Testis (tissue), 3 donors: Measurements from ENCODE around the gene SNED1. TPM values are rescaled to one million over a fixed set of nuclear protein-coding genes. Genes with fewer than 3 reads are reported as not detected.

Experiments used
- DNase-seq: peaks from one replicate; pipeline ENCODE4 v3.0.0-alpha.2; 2019
- H3K27ac ChIP-seq, 2 donors: fragments of 200-600 bp; sonication (generic); one replicate each; pipeline ENCODE4 v1.5.1; 2019
- H3K27me3 ChIP-seq: fragments of 200-600 bp; sonication (generic); one replicate; pipeline ENCODE4 v1.5.1; 2019
- H3K36me3 ChIP-seq: fragments of 200-600 bp; sonication (generic); one replicate; pipeline ENCODE4 v1.5.1; 2017; ENCODE audit warnings: low read depth; ENCODE audit errors: missing control alignments
- H3K4me1 ChIP-seq: fragments of 200-600 bp; sonication (generic); one replicate; pipeline ENCODE4 v1.5.1; 2019
- H3K4me3 ChIP-seq, 2 donors: fragments of 200-600 bp; sonication (generic); one replicate each; pipeline ENCODE4 v1.5.1; 2017 to 2019
- H3K9me3 ChIP-seq: fragments of 200-600 bp; sonication (generic); one replicate; pipeline ENCODE4 v1.5.1; 2017
- CTCF ChIP-seq, 3 experiments: fragments of 450-650 bp in 2 of 3; fragments of 200-600 bp in 1 of 3; sonication (generic) in 1 of 3; IDR thresholded peaks; one replicate each; pipeline ENCODE4 v1.5.1; 2016 to 2019; ENCODE audit warnings: antibody characterized with exemption in 3 of 3, mild to moderate bottlenecking in 2 of 3, moderate library complexity in 1 of 3
- POLR2A ChIP-seq: fragments of 450-650 bp; IDR thresholded peaks from one replicate; pipeline ENCODE4 v1.6.1; 2017; ENCODE audit warnings: antibody characterized with exemption, mild to moderate bottlenecking, moderate library complexity
- WGBS, 2 donors: methylation state at CpG; one replicate each; pipeline ENCODE4 v1.1.5; 2018; 5-methylcytosine and 5-hydroxymethylcytosine counted together
- intact Hi-C: fragments of 100-400 bp; cut with DNase I; formaldehyde crosslinking; loops from one replicate; pipeline ENCODE4 v1.15.1; 2023; ENCODE audit warnings: low total_unique reads
- polyA plus RNA-seq: library from polyadenylated mRNA; stranded (reverse); fragments of 350-450 nt; fragmentation: Illumina TruSeq; extraction: RNeasy Lipid Tissue Mini Kit (QIAGEN cat#74804); gene quantifications from one replicate; pipeline ENCODE4 v1.2.3, GENCODE V29; 2014; ENCODE audit warnings: low read depth, low replicate concordance; ENCODE audit not compliant: insufficient read depth
- total RNA-seq, 2 donors: library from RNA; depleted of rRNA; stranded (reverse); fragments of >200 nt; gene quantifications; one replicate each; pipeline ENCODE4 v1.2.3, GENCODE V29; 2016

Gene SNED1
- total and polyA plus RNA-seq, 3 donors from 2014 or later = 15.8 to 107 (median 82.7) TPM

GRCh38 chr2:241035818-241036396, 37.5 kb downstream of the SNED1 start:
- no peaks in the 10 kb centered on the region for H3K36me3 ChIP-seq
- DNase-seq = no peak
- no peaks in the 10 kb centered on the region for H3K4me1 ChIP-seq
- no peaks in the 10 kb centered on the region for H3K9me3 ChIP-seq
- no peak for TF ChIP-seq CTCF (IDR thresholded peaks at IDR 0.05)
- TF ChIP-seq POLR2A = no peak
- H3K4me3 ChIP-seq = no peak overlapping the region
- H3K27ac ChIP-seq = no peak overlapping the region
- 46 to 50% methylated on average over 19 to 32 of the region's 39 CpGs for WGBS, 2 donors
- intact Hi-C loops = no loop called here
- H3K27me3 ChIP-seq = no peaks in the 10 kb centered on the region

GRCh38 chr2:241036397-241036963, 38.1 kb downstream of the SNED1 start:
- Histone ChIP-seq H3K36me3 (no peaks in the 10 kb centered on the region), H3K27ac (no peak overlapping the region), H3K4me3 (no peak overlapping the region), H3K27me3 (no peaks in the 10 kb centered on the region), H3K9me3 (no peaks in the 10 kb centered on the region), H3K4me1 (no peaks in the 10 kb centered on the region)
- DNase-seq = no peak
- TF ChIP-seq CTCF (IDR thresholded peaks at IDR 0.05) (no peak), POLR2A (no peak)
- intact Hi-C loops = no loop called here
- WGBS, 2 donors = 51 to 60% methylated on average over 7 to 36 of the region's 36 CpGs

GRCh38 chr2:241036964-241037421, 38.6 kb downstream of the SNED1 start:
- no peak overlapping the region for H3K4me3 ChIP-seq
- H3K27me3 ChIP-seq = no peaks in the 10 kb centered on the region
- no peak overlapping the region for H3K27ac ChIP-seq
- 83 to 91% methylated on average over 4 to 18 of the region's 18 CpGs for WGBS, 2 donors
- no peak for TF ChIP-seq CTCF (IDR thresholded peaks at IDR 0.05)
- no peak for TF ChIP-seq POLR2A
- intact Hi-C loops = no loop called here
- no peaks in the 10 kb centered on the region for H3K36me3 ChIP-seq
- no peaks in the 10 kb centered on the region for H3K9me3 ChIP-seq
- H3K4me1 ChIP-seq = no peaks in the 10 kb centered on the region
- DNase-seq = no peak

- no peak overlapping the region for H3K27ac ChIP-seq
- no peak for DNase-seq
- 91 to 96% methylated on average over 5 to 9 of the region's 9 CpGs for WGBS, 2 donors
- no peaks in the 10 kb centered on the region for H3K9me3 ChIP-seq
- intact Hi-C loops = no loop called here
- no peak overlapping the region for H3K4me3 ChIP-seq
- TF ChIP-seq CTCF (IDR thresholded peaks at IDR 0.05) (no peak), POLR2A (no peak)
- no peaks in the 10 kb centered on the region for H3K36me3 ChIP-seq
- H3K27me3 ChIP-seq = no peaks in the 10 kb centered on the region
- H3K4me1 ChIP-seq = no peaks in the 10 kb centered on the region
Observed at GRCh38 chr2:241037498-241037897, 39.1 kb downstream of the SNED1 start.
